HG02610 (cell line): ENCODE data around the gene ZNF445.
A peak's percentile ranks its signal among the peaks of the same experiment; 100 is the strongest.
"Not testable (repeated sequence)": the region's sequence is repeated elsewhere in the genome, so short reads cannot be mapped to it uniquely, and the experiment has no call there.

Experiments used
- ATAC-seq: cut with Tn5 transposase; IDR thresholded peaks from one replicate; pipeline ENCODE4 v1.9.1; 2021; ENCODE audit warnings: mild to moderate bottlenecking, moderate library complexity; ENCODE audit not compliant: unreplicated experiment

Gene ZNF445

DNA sequence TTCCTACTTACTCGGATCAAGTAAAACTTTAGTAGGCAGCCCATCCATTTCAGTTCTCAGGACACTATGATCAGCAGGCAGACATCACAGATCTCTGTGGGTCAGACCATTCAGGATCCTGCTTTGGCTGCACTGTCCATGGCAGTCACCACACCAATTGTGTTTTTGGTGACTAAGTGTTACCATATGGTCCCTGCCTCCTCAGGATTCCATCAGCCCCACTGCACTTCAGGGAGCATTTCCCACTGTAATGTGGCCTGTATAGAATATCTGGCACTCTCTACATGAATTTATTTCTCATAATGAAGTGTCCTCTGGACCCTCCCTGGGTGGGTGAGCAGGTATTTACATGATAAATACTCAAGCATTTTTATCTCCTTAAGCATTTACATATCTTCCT is 41.3 kb downstream of the ZNF445 start:
- ATAC-seq: no peak

DNA sequence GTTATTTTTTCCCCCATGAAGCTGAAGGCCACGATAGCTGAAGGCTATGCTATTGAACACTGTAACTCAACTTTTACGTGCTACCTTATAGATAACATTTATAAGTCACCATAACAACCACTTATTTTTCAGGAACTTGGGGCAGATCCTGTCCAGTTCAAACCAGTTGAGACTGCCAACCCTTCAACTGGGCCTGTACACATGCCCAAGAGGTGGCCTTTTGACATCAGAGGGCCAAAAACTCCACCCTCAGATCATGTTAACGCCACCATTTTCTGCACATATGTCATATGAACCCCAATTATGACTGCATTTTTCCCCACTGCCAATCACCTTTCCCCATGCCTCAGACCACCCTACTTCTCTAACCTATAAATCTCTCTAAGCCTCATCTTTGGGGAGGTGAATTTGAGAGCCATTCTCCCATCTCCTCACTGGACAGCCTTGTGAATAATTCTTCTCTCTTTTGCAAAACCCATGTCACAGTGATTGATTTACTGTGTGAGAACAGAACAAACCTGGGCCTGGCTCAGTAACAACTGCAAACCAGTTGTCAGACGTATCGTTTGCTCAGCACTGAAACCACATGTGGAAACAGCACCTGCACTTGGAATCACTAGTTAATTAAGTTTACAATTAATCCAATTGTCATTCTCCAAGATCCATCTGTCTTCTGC is 42.5 kb downstream of the ZNF445 start:
- ATAC-seq: no peak

DNA sequence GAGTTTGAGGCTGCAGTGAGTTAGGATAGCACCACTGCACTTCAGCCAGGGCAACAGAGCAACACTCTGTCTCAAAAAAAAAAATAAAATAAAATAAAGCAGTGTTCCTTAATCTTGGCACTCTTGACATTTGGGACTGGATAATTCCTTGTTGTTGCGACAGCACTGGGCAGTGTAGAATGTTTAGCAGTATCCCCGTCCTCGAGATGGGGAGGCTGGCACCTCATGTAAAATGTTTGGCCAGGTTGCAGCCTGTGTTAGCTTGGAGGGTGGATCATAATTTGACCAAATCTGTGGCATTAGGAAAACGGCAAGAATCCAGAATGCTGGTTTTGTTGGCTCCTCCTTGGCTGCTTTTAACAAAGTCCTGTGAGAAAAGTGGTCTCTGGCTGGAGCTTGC is 47.0 kb downstream of the ZNF445 start:
- ATAC-seq: no peak

DNA sequence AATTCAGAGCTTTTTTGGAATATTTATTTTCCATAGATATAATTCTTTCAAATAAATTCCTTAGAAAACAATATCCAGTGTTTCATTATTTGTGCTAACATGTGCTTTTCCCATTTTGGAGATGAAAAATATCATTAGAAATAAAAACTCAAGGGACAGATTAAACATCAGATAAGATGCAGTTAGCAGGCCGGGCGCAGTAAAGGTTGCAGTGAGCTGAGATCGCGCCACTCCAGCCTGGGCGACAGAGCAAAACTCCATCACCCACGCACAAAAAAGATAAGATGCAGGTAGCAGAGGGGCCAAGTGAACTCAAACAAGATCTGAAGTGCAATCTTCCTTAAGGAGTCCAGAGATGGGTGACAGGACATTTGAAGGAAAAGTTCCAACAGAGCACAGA is 48.0 kb downstream of the ZNF445 start:
- ATAC-seq: no peak

DNA sequence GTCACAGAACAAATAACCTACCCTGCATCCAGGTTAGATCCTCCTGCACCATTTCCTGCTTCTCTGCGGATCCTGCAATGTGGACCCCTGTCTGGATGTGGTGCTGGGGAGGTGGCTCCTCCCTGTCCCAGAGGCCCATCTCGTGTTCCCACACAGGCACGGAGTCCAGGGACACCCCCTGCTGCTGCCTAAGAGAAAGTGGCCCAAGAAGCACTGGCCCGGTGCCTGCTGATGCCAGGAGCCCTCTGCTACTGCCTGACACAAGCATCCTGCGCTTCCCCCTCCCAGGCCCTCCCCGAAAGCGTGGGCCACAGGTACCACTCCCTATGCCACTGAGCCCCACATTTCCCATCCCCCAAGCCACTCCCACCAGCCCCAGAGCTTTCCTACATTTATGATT is 48.6 kb downstream of the ZNF445 start:
- ATAC-seq: no peak

DNA sequence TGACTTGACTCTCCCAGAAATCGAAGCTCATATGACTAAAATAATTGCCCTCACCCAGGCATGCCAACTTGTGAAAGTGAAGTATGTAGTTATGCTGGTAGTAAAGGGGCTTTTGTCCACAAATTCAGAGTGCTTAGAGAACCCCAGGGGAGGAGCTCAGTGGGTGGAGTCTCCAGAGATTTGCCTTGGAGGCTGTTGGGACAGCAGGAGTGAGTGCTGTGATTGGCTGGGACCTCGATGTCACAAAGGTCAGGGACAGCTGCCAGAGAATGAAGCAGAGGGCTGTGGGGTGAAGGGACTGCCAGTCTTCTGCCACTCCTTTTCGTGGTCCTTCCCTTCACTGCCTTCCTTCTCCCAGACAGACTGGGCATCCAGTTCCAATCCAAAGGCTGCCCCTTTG is 49.8 kb downstream of the ZNF445 start:
- no peak for ATAC-seq

DNA sequence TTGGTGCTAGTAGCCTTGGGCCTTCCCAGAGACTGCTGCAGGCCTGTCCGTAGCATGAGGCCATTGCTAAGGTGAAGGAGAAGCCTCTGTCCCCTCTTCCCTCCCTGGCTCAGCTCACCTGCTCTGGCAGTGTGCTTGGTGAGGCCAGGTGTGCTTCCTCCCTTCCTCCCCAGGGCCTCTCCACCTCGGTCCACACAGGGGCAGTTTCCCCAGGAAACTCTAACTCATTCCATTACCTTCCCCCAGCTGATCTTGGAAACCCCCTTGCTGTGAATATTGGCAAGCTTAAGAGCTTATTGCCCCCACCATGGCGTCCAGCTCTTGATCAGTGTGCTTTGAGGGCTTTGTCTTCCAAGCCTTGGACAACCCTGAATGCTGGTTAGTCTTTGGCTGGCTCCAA is 52.7 kb downstream of the ZNF445 start:
- peak; percentile 75 for ATAC-seq

DNA sequence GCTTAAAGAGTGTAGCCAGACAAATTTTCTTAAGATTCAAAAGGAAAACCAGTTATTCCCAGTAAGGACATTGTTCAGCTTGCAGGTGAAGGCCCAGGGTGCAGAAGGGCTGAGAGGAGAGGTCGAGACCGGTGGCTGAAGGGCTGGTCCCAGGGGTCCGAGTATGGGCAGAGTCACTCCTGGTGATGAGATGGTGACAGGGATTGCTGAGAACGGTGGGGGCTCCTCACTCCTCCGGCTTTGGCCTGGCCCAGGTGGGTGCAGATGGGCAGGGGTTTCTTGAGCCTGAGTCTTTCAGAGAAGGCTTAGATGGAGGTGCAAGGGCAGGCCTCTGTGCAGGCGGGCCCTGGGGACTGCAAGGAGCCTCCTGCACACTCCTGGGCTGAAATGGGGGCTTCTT is 56.2 kb downstream of the ZNF445 start:
- ATAC-seq: no peak

DNA sequence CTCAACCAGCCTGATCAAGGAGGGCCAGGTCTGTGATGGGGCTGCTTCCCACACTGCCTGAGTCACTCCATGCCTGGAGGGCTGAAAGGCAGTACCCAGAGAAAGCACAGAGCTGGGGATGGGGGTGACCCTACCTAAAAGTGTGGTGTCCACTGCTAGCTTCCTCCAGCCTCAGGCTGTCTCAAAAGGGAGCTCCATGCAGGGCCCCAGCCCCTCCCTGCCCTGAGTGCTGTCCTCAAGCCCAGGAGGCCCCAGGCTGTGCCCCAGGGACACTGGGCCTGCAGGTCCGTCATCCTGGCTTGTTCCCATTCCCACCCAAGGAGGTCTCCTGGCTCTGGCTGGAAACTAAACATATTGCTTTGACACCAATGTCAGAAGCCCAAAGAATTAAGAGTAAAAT is 56.8 kb downstream of the ZNF445 start:
- ATAC-seq: no peak

DNA sequence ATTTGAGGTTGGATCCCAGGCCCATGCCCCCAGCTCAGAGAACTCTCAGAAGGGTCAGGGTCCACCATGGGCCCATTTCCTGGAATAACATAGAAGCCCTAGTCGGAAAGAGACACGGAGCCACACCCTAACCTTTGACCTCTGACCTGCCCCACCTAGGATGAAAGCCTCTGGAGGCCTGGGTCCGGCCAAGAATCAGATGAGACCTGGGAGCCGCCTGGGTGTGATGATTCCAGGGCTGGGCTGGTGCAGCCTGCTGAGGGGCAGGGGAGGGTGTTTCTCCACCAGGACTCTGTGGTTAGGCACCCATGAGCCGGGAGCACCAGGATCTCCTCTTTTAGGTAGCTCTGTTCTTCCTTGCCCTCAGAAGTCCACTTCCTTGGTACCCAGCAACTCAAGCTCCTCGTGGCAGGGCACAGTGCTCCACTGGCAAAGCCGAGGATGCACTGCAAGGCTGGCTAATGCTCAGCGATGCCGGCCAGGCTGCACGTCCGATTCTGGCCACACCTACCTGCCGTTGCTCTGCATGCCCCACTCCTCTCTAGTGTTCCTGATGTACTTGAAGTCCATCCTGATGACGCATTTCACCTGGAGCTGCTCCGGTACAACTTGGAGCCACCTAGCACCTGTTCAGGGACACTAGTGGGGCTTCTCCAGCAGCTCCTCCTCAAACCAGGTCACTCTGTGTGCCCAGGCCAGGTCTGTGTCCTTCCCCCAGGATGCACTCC is 57.4 kb downstream of the ZNF445 start:
- ATAC-seq: no peak

DNA sequence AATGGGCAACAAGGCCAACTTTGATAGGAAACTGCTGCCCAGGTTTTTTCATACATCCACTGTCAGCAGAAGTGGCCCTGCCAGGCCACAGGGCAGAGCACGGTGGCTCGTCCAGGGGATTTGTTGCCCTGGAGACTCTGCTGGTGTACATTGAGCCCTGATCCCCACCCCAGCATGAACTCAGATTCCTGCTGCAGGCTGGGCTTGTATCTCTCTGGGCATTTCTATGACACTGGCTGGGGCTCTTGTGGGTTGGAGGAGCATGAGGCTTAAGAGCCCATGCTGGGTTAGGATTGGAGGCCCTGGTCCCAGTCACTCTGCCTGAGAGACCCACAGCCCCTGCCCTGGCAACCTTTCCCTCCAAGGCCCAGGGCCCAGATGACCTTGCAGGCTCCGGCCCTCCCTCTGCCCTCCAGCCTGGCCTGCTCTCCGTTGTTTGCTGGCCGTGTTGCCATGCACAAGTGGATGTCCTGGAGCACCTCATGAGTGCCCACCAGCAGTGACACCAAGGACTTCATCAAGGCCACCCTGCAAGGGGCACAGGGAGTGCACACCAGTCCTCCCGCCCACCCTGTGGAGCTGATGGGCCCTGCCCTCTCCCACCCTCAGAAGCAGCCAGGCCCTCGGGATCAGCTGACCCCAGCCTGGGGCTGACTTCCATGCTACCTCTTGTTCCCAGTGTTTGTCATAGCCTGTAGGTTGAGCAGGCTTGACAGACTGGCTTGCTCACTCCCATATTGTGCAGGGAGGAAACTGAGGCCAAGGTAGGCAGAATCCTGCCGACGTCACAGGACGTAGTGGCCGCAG is 58.2 kb downstream of the ZNF445 start:
- ATAC-seq: no peak

DNA sequence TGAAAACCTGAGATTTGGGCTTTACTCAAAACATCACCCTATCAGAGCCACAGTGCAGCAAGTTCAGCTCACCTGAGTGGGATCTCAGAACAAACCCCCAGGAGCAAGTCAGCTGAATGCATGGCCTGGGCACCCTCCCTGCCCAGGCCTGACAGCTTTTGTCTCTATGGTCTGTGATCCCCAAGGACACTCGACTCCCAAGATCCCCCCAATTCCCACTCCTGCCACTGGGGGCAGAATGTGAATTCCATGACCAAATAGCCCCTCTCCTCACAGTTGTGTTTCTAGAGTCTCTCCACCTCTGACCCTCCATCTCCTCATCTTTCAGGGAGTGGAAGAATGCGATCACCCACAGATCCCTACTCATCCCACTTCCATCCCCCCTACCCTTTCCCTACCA is 58.9 kb downstream of the ZNF445 start:
- no peak for ATAC-seq

DNA sequence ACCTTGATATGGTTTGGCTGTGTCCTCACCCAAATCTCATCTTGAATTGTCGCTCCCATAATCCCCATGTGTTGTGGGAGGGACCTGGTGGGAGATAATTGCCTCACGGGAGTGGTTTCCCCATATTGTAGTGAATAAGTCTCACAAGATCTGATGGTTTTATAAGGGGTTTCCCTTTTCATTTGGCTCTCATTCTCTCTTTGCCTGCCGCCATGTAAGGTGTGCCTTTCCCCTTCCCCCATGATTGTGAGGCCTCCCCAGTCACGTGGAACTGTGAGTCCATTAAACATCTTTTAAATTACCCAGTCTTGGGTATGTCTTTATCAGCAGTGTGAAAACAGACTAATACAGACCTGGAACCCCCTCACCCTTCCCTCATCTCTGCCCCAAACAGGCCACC is 59.4 kb downstream of the ZNF445 start:
- ATAC-seq: not testable (repeated sequence)

DNA sequence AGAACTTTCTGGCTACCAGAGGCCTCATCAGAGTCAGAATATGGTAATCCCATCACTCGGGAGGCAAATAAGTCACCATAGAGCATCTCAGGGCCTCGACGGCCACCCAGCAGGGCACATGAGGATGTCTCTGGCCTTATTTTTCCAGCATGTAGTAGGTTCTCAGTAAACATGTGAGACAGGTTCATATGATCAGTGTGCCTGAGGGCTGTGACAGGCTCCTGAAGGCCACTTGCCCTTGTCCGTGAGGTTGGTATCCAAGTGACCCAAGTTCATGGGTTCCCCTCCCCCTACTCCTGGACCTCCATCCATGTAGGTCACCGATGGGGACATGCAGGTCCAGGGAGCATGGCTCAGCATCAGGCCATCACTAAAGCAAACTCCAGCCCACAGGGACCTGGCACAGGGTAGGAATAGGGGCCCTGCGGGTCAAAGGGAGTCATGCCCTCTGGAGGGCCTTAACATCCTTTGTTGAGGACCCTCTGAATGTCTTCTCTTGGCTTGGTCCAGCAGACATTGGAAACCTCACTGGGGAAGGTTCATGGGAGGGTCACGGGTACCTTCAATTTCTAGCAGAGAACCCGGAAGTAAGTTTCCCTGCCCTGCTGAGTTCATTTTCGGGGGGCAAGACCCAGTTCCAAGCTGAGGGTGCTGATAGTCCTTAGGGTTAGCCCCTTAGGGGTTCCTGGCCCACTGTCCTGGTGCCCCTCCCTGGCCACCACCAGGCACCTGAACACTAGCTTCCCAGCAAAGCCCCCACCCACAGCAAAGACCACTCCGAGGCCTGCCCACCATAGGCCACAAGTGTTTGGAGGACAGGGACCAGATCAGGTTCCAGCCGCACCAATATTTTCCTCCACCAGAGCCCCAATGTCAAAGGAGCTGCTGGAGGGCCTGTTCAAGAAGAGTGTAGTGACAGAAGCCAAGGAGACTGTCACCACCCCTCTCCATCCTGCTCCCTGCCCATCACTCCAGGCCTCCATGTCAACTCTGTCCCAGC is 61.1 kb downstream of the ZNF445 start:
- no peak for ATAC-seq

DNA sequence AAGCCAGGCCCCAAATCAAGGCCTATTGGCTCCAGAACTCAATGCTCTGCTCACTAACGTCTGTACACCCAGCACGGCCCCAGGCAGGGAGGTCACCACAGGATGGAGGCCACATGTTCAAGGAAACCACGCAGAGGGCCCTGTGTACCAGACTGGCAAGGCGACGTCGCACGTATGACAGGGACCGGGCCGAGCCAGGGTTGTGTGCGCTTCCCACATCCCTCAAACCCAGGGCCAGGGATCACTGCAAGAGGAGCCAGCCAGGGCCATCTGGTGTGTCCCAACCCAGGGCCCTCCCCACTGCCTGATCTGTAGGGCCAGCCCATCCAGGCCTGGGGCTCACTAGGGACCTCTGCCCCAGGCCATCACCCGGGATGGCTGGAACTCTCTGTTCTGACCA is 62.0 kb downstream of the ZNF445 start:
- no peak for ATAC-seq

DNA sequence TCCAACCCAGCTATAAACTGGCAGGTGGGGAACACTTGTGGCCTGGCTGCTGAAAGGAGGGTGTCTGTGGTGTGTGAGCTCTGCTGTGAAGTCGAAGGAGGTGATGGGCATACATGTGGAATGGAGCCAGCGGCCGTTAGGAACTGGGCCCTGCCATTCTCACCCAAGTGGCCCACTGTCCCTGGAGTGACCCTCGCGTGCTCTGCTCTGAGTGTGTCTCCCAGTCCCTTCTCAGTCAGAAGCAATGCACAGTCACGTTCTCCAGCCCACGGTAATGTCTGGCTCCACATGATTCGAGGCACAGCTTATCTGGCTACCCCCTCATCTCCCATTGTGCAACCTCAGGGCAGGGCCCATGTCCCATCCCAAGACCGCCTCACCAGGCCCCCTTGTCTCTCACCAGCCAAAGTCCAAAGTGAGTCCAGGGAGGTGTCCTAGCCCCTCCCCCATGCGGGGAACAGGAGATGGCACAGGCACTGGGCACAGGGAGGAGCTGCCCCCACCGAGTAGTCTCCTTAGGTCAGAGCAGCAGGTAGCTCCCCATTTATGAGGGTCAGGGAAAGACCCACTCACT is 62.9 kb downstream of the ZNF445 start:
- no peak for ATAC-seq

DNA sequence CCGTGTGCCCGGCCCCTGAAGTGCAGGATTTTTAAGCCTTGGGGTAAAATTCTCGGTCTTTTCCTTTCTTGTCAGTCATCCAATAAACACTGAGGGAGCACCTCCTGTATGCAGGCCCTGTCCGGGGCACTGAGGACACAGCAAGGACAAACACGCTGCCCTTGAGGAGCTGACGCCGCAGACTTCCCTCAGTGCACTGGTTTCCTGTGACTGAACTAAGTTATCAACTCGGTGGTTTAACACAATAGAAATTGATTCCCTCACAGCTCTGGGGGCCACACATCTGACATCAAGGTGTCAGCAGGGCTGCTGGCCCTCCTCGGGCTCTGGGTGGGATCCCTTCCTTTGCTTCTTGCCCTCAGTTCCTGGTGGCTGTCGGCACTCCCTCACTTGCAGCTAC is 65.1 kb downstream of the ZNF445 start:
- ATAC-seq: no peak

DNA sequence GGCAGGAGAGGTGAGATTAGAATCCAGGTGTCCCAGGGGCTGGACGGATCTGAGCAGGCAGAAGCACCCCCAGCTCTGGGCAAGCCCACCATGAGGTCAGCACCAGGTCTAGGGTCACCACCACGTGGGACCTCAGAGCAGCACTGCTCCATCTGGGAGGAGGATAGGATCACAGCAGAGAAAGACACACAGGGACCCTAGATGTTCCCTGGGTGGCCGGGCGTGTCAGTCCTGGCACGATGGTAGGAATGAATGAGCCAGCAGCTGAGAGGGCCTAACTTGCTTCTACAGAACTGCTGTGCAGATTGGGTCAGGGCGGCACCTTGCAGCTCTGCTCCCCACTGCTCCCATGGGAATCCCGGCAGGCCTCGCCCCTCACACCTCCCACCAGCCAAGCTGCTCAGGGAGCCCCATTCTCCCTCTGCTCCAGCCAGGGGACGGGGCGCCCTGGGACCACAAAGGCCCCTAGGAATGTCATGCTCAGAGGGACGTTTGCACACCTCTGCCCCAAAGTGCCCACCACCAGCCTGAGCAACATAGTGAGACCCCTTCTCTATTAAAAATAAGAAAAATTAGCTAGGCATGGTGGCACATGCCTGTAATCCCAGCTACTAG is 66.3 kb downstream of the ZNF445 start:
- ATAC-seq: no peak

DNA sequence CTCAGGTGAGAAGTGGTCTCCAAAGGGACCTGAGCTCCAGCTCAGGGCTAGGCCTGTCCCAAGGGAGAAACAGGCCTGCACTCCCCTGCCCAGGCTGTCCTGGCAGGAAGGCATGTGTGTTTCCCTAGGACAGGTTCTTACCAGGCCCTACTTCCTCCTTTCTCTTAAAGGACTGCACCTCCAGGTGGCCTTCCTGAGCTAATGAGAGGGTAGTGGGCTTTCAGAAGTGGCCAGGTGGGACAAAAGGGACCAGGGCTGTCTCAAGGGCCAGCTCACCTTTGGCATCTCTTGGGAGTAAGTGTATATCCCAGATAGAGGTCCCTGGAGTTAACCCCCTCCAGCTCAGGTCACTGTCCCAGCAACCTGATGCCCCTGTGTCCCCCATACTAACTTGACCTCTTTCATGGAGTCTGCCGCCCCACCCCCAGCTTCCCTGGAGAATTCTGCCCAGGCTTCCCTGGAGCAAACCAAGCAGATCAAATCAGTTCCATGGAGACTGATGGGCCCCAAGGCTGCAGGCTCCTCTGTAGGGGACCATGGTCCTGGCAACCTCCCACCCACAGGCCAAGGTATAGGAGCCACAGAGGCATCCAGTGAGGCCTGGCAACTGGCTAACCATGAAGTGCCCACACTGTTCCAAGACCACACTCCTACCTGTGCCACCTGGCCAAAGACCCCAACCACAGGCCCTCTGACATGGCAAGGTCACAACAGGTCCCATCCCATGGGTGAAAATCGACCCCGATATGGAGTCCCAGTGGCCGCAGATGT is 67.6 kb downstream of the ZNF445 start:
- ATAC-seq: no peak
